Left forelimb (tissue), 1 donor: Measurements from ENCODE around the gene SORL1.
"Not testable (repeated sequence)": the region's sequence is repeated elsewhere in the genome, so short reads cannot be mapped to it uniquely, and the experiment has no call there.

Source experiments
- DNase-seq: peaks from one replicate; pipeline ENCODE4 v3.0.0-alpha.2; 2018; ENCODE audit warnings: low spot score

The SORL1 gene

DNA sequence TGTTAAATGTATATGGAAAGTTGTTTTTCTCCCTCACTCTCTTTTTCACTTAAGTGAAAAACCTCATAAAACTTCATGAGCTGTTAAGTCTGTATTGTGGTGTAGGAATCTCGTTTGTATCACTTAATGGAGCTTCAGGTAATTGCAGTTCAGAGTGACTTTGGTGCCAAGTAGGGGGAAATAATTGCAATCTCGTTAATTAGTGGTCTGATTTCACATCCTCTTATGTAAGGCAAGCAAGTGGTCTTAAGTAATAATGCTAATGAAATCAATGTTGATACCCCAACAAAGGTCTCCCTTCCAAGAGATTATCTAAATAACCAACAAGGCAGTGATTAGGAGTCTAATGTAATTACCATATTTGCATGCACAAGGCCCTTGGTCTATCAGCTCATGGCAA is 174.9 kb downstream of the SORL1 start:
- no peak for DNase-seq

DNA sequence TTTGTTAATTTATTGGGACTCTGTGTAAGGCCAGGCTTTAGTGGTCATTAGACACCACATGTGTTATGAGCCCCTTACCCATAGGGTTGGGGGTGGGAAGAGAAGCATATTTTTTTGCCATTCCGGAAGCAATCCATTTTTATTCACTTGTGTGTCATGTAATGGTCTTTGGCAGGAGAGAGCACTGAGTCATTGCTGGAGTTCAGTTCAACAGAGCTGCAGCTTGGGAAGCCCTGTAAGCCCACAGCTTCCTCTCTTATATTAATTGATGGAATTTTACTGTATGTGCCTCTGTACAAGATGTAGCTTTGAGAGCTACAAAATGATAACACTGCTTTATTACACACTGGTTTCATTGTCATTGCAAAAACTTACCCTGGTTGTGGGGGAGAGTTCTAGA is 177.9 kb downstream of the SORL1 start:
- no peak for DNase-seq

DNA sequence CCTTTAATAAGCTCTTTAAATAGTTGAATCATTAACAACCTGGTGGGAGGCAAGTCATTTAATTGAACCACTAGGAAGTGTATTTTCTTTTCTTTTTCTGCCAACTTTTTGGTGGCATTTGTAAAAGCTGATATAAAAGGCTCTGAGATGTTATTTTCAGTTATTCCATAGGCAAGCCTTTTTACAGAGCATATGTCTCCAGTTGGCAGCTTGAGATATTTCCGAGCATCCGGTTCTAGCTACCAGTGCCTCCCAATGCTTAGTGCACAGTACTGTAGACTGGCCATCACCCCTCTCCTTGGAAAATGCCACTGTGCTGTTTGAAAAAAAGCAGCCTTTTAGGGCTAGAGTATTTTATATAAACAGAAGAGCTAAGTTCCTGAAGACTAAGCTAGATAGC is 179.3 kb downstream of the SORL1 start:
- DNase-seq, result no peak

GRCh38 chr11:121634273-121634672 is 182.2 kb downstream of the SORL1 start:
- no peak for DNase-seq

- DNase-seq, result no peak
Observed at GRCh38 chr11:121634889-121635288, 182.8 kb downstream of the SORL1 start.

DNA sequence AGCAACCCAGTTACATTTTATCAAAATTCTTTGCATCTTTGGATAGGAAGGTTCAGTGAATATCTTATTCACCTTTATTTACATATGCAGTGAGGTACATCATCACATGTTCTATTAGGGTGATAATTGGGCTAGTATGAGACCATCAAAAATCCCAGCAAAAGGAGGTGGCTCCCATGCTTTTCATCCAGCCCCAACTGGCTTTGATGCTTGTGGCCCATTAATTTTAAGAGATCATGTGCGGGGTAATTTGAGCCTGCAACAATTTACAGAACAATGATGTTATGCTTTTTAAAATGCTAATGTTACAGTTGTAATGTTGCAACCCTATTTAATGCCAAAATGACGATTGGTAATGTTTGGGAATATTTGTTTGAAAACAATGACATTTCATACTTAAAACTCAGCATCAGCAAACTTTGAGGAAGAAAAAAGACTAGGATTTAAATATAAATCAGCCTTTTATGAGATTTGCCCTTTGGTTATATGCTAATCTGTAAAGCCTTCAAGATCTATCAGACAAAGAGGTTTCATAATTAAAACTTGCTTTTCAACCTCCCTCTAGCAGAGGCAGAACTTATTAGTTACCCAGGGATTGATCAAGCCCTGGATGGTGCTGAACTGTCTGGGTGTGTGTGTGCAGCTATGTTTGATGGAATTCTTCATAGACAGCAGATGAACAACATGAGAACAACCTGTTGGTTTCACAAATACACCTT is 184.1 kb downstream of the SORL1 start:
- DNase-seq, result no peak

DNA sequence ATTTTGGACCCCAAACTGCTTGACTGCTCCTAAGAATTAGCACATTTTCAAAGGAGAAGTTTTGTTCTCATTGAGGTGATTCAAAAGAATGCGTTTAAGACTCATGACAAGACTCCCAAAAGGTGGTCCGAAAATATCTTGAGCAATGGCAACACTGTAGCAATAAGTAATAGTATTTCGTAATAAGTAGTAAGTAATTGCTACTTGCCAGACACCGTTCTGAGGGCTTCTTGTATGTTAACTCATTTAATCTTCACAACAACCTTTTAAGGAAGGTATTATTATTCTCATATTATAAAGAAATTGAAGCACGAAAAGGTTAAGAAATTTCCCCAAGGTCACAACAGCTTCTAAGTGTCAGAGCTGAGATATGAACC is 184.7 kb downstream of the SORL1 start:
- no peak for DNase-seq

- not testable (repeated sequence) for DNase-seq
Observed at GRCh38 chr11:121637587-121637986, 185.5 kb downstream of the SORL1 start.

DNA sequence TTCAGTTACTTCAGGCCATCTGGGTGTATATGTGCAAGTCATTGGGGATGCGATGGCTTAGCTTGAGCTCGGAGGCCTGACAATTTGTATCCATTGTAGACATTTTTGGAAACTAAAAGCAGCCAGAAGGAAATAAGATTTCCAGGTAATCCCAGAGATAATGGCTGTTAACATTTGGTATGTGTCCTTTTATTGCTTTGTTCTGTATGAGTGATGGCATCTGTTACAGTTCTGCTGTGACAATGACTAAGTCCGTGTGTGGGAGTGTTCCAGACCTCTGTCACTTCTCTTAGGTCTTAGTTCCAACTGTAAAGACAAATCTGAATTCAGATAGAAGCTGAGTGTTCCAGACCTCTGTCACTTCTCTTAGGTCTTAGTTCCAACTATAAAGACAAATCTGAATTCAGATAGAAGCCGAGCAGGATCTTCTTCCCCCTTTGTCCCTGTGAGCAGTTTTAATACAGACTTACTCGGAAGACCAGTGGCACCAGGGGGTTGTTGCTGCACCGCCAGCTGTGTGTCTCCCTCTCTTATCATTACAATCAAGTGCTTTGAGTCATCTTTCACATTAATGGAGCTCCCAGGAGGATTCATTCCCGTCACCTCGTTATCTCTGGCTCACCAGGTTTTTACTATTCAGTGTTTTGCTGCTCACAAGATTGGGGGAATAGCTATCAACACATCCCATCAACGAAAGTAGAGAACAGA is 191.5 kb downstream of the SORL1 start:
- DNase-seq, result no peak

- DNase-seq, result no peak
Observed at GRCh38 chr11:121644187-121644512, 192.0 kb downstream of the SORL1 start.

DNA sequence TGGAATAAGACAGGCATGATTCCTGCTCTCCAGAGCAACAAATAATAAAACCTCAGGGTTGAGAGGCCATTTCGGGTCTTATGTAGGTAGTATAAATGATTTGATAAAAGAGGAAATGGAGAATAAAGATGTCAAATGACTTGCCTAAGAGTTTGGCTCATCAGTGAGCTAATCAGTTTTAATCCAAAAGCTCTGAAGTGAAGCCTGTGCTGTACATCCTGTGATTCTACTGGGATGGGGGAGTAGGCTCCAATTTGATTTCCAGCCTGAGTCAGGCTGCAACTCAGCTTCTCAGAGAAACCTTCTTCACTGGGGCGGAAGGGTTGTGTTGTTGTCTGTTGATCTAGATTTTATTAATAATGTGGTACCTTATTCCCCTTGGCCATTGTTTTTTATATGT is 192.9 kb downstream of the SORL1 start:
- no peak for DNase-seq

- no peak for DNase-seq
Observed at GRCh38 chr11:121645596-121645995, 193.5 kb downstream of the SORL1 start.

DNA sequence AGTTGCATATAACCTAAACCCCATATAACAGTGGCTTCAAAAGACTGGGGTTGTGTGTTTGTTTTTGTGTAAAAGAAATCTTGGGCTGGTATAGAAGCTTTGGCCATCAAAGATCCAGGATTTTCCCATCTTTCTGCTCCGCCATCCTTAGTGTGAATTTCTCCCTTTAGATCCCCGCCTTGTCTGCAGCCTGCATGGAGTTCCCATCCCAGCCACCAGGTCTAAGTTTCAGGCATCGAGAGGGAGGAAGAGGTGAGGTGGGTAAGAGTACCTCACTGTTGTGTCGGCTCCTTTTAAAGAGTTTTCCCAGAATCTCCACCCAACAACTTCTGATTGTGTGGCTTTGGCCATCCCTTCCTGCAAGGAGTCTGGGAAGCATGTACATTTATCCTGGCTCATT is 196.2 kb downstream of the SORL1 start:
- no peak for DNase-seq

GRCh38 chr11:121649798-121650197 is 197.7 kb downstream of the SORL1 start:
- DNase-seq, result no peak

DNA sequence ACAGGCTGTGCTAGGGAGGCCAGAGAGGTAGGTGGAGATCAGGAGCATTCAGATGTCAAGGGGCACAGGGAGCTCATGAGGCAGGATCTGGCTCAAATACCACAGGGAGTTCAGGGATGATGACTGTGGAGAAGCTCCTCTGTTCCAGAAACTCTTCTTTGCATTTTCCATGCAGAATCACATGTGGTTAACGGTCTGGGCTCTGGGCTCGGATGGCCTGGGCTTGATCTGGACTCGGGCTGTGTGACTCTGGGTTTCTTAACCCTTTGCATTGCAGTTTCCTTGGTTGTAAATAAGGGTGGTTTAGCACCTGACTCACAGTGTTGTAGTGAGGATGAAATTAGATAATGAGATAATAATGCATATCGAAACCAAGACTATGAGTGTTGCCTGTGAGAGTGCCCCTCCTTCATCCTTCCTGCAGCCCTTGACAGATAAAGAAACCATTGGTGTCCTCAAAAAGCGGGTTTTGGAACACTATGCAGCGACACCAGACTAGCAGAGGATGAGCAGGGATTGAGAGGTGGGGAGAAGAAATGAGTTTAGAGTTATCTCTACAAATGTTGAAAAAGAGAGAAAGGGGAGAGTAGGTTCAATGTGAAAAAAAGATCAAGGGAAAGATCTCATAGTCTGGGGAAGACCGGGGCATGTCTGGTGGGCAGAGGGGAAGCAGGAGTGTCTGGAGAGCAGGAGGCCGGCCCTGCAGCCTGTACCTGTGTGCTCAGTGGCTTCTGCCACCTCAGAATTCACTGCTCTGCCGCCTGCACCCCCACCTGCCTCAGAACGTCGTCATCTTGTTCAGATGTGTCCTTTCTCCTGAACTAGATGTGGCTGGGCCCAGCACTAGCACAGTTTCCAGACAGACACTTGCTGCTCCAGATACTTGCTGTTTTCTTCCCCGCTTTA is 198.5 kb downstream of the SORL1 start:
- DNase-seq, result no peak

- DNase-seq, result no peak
Observed at GRCh38 chr11:121651257-121651605, 199.1 kb downstream of the SORL1 start.

DNA sequence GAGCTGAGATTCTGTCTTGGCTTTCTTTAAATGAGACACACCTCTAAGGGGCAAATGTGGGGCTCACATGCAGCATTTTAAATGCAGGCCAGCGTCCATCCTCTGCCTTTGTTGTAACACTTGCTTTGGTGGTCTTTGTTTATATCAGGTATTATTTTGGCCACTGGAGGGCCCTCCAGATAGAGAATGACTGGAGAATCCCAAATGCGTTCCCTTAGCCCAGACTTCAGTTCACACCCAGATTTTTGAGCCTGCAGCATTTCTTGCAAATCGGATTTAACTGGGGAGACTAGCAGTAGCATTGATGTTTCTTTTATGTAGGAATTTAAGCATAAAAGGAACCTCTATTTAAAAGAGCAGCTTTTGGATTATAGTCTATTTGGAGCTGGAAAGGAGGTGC is 200.9 kb downstream of the SORL1 start:
- no peak for DNase-seq

DNA sequence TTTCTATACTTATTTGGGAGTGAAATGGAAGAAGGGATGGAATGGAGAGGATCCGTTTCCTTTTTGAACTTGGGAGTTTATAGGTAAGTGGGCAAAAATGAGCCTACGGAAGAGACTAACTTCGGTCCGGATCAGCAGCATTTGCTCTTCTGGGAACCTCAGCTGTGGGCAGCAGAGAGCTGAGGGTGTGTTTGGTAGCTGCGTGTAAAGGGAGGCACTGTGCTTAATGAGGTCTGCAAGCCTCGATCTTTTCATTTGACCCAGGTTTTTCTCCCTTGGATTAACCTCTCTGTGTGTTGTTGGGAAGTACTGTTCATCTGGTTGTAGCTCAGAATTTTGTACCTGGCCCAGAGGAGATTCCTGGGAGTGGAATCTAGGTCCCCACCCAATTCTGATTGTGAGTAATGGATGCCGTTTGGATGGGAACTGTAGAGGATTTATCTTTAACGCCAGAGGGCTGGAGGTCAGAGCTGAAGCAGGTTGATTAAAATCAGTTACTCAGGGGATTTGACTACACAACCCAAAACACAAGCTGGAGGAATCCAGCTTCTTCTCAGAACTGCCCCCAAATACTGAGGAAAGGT is 202.2 kb downstream of the SORL1 start:
- no peak for DNase-seq

GRCh38 chr11:121654843-121655536 is 202.9 kb downstream of the SORL1 start:
- no peak for DNase-seq

- DNase-seq, result peak; percentile 97
Observed at GRCh38 chr11:121655537-121656327, 203.6 kb downstream of the SORL1 start.
